Gastroesophageal sphincter (tissue), 3 donors: ENCODE measurements around the gene TBC1D4.

Experiments used
- EP300 ChIP-seq: sonication (generic); formaldehyde crosslinking; IDR thresholded peaks from one replicate; pipeline ENCODE4 v1.6.1; 2017; ENCODE audit warnings: antibody characterized with exemption, mild to moderate bottlenecking
- POLR2A ChIP-seq, 2 donors: fragments of 450-650 bp; IDR thresholded peaks; one replicate each; pipeline ENCODE4 v1.6.1; 2017; ENCODE audit warnings: antibody characterized with exemption in 2 of 2, mild to moderate bottlenecking in 2 of 2, moderate library complexity in 1 of 2
- POLR2AphosphoS5 ChIP-seq: sonication (generic); formaldehyde crosslinking; IDR thresholded peaks from one replicate; pipeline ENCODE4 v1.6.1; 2017; ENCODE audit warnings: antibody characterized with exemption
- TF ChIP-seq, protein P1 (sequence below), 4 experiments: fragments of 200-600 bp in 2 of 4; fragments of 450-650 bp in 2 of 4; sonication (generic) in 1 of 4; IDR thresholded peaks; one replicate each; pipeline ENCODE4 v1.5.1; 2017 to 2019; ENCODE audit warnings: antibody characterized with exemption in 4 of 4, mild to moderate bottlenecking in 2 of 4, moderate library complexity in 2 of 4

DNA sequence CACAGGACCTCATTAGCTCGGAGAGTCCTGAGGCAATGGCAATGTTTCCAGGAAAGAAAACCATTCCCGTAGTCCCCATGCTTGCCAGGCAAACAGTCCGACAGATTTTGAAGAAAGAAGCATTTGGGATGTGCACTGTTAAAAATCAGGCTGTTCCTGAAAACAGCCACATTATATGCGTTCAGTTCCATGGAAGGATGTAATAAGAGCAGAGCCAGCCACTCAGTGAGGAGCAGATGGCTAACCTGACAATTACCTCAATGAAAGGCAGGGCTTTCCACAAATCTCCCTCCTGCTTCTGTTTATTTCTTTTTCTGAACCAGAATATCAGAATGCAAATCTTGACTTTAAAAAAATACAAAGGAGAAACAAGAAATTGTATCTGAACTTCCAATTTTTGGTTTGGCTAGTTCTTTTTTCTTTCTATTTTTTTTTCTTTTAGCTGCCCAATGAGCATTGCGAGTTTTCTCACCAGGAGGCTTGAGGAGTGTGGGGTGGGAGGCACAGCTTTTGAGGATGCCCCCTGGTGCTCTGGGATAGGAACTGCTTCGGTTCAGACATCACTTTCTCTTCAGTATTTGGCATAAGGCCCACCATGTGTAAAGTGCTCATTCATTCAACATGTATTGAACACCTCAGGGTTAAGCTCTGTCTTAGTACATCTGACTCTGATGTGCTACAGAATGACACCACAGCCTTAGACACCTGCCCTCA is 124.2 kb downstream of the TBC1D4 start:
- TF ChIP-seq, protein P1, sequence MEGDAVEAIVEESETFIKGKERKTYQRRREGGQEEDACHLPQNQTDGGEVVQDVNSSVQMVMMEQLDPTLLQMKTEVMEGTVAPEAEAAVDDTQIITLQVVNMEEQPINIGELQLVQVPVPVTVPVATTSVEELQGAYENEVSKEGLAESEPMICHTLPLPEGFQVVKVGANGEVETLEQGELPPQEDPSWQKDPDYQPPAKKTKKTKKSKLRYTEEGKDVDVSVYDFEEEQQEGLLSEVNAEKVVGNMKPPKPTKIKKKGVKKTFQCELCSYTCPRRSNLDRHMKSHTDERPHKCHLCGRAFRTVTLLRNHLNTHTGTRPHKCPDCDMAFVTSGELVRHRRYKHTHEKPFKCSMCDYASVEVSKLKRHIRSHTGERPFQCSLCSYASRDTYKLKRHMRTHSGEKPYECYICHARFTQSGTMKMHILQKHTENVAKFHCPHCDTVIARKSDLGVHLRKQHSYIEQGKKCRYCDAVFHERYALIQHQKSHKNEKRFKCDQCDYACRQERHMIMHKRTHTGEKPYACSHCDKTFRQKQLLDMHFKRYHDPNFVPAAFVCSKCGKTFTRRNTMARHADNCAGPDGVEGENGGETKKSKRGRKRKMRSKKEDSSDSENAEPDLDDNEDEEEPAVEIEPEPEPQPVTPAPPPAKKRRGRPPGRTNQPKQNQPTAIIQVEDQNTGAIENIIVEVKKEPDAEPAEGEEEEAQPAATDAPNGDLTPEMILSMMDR (IDR thresholded peaks at IDR 0.05): peak; percentile 8 to 45 (median 12)
- no peak for TF ChIP-seq POLR2A (IDR thresholded peaks at IDR 0.05)
- no peak for TF ChIP-seq POLR2AphosphoS5
- no peak for TF ChIP-seq EP300
